ENCODE data around the gene PIGU.

DNA sequence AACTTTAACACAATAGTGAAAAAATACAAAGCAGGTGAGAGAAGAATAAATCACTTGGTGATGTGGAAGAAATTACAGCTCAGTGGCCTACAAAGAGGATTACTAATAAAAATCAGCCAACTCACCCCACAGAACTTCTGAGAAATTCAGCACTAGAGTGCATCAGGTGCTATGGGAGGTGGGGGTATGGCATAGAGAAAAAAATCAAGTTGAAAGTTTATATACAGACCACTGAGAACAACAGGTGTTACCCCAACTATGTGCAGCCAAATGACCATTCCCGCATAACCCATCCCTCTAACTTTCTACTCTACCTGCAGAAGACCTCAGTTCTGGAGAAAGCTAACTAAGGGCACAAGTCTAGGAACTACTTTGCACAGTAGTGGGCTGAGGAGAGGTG lies 47.0 kb downstream of the PIGU start:
- no peak for TF ChIP-seq CTCF (IDR thresholded peaks at IDR 0.05; ENCODE audit: low read depth, low read length, poor library complexity, severe bottlenecking)
- no peak for TF ChIP-seq EZH2phosphoT487 (IDR thresholded peaks at IDR 0.05; ENCODE audit: borderline replicate concordance, low read length)

All from DOHH2 (cell line).